K562 (cell line): ENCODE measurements around the gene RNF141. TPM values are rescaled to one million over a fixed set of nuclear protein-coding genes. Genes with fewer than 3 reads are reported as not detected.

Experiments used
- ATAC-seq: fragments of 200-7000 bp; cut with Tn5 transposase; 3 replicates; pipeline ENCODE4 v1.9.1; 2020; ENCODE audit warnings: moderate library complexity
- BruUV-seq: library from RNA; stranded (reverse); fragments of 400-500 nt; replicated peaks from 2 replicates; lab custom pipeline; 2021; lab: Mats Ljungman, UMichigan
- CTCF ChIA-PET: fragments of 300-600 bp; formaldehyde crosslinking; extraction: SDS; loops from one replicate; lab custom pipeline; 2021; ENCODE audit warnings: low intra/inter-chr PET ratio; lab: Yijun Ruan, JAX
- POLR2A ChIA-PET: fragments of 300-600, 350-650 bp; sonication (Branson Sonifier 250); formaldehyde crosslinking; extraction: SDS; loops from one replicate; lab custom pipeline; 2021; ENCODE audit warnings: antibody characterized with exemption, inconsistent platforms; lab: Yijun Ruan, JAX
- DNase-seq, 4 experiments: peaks; one replicate each; pipeline versions ENCODE4 v3.0.0 to v3.0.0-alpha.2; 2011 to 2018; ENCODE audit warnings: low spot score in 3 of 4, mixed read lengths in 3 of 4; ENCODE audit errors: extremely low read depth in 1 of 4
- FAIRE-seq: peaks from 2 replicates; lab custom pipeline; 2011; peaks lifted over from hg19 to GRCh38; lab: Jason Lieb, UNC
- H2AFZ ChIP-seq: 2 replicates; pipeline ENCODE4 v1.6.0; 2011; ENCODE audit warnings: low read depth, low read length, control low read depth, inconsistent platforms
- H3K27ac ChIP-seq: fragments of 200-600 bp; 3 replicates; pipeline ENCODE4 v1.8.0; 2011; ENCODE audit warnings: low read depth, mild to moderate bottlenecking, control low read depth, inconsistent platforms, low read length, moderate library complexity, mixed read lengths; ENCODE audit errors: extremely low read depth
- H3K27me3 ChIP-seq, 2 experiments: fragments of 300-600 bp in 1 of 2; 2 replicates in 1 of 2; 3 replicates in 1 of 2; pipeline versions ENCODE4 v1.6.0 to v1.8.0; 2011; ENCODE audit warnings: inconsistent platforms in 2 of 2, low read length in 2 of 2, mild to moderate bottlenecking in 1 of 2, mixed read lengths in 1 of 2, moderate library complexity in 1 of 2; ENCODE audit not compliant: control insufficient read depth in 2 of 2, insufficient read depth in 2 of 2
- H3K36me3 ChIP-seq: fragments of 300-600 bp; 3 replicates; pipeline ENCODE4 v1.8.0; 2011; ENCODE audit warnings: mild to moderate bottlenecking, low read length, inconsistent platforms; ENCODE audit not compliant: control insufficient read depth, insufficient read depth
- H3K4me1 ChIP-seq, 2 experiments: fragments of 200-600 bp in 1 of 2; replicated peaks in 1 of 2; 2 replicates in 1 of 2; 3 replicates in 1 of 2; pipeline versions ENCODE4 v1.5.1 to v1.8.0; 2011; ENCODE audit warnings: inconsistent platforms in 2 of 2, low read length in 2 of 2, mild to moderate bottlenecking in 1 of 2, mixed read lengths in 1 of 2, moderate library complexity in 1 of 2; ENCODE audit not compliant: control insufficient read depth in 2 of 2, insufficient read depth in 2 of 2
- H3K4me2 ChIP-seq: 2 replicates; pipeline ENCODE4 v1.6.1; 2011; ENCODE audit warnings: low read length, control low read depth, inconsistent platforms, mixed read lengths; ENCODE audit not compliant: insufficient read depth
- H3K4me3 ChIP-seq: fragments of 200-600 bp; sonication (generic), shearing (Covaris generic); 2 replicates; pipeline ENCODE4 v1.5.1; 2016; ENCODE audit warnings: control low read depth, inconsistent platforms
- H3K79me2 ChIP-seq: fragments of 200-600 bp; 3 replicates; pipeline ENCODE4 v1.8.0; 2011; ENCODE audit warnings: low read length, inconsistent platforms; ENCODE audit not compliant: control insufficient read depth, insufficient read depth
- H3K9ac ChIP-seq, 2 experiments: 2 replicates each; pipeline versions ENCODE4 v1.6.0 to v1.6.1; 2011; ENCODE audit warnings: low read depth in 2 of 2, low read length in 2 of 2, control low read depth in 1 of 2, inconsistent platforms in 1 of 2, mild to moderate bottlenecking in 1 of 2, mixed read lengths in 1 of 2; ENCODE audit not compliant: insufficient read depth in 1 of 2
- H3K9me1 ChIP-seq: one replicate; pipeline ENCODE4 v1.6.0; 2011; ENCODE audit warnings: inconsistent platforms, mild to moderate bottlenecking, low read length, moderate library complexity; ENCODE audit not compliant: control insufficient read depth, insufficient read depth
- H3K9me3 ChIP-seq: replicated peaks from 2 replicates; pipeline ENCODE4 v1.5.1; 2011; ENCODE audit warnings: low read depth, low read length, inconsistent platforms; ENCODE audit not compliant: control insufficient read depth, insufficient read depth
- H4K20me1 ChIP-seq: replicated peaks from 2 replicates; pipeline ENCODE4 v1.6.1; 2011; ENCODE audit warnings: low read length, inconsistent platforms, mixed read lengths; ENCODE audit not compliant: control insufficient read depth, insufficient read depth
- ARHGAP35 ChIP-seq: fragments of 450-650 bp; IDR thresholded peaks from 2 replicates; pipeline ENCODE4 v1.6.1; 2018; ENCODE audit not compliant: partially characterized antibody
- ASH1L ChIP-seq: fragments of 450-650 bp; IDR thresholded peaks from 2 replicates; pipeline ENCODE4 v1.6.1; 2018; ENCODE audit warnings: borderline replicate concordance, mild to moderate bottlenecking, low read depth; ENCODE audit not compliant: partially characterized antibody
- ATF7 ChIP-seq: fragments of 450-650 bp; IDR thresholded peaks from 2 replicates; pipeline ENCODE4 v1.7.1; 2014; ENCODE audit warnings: mild to moderate bottlenecking, moderate library complexity
- CBX1 ChIP-seq: sonication (generic); IDR thresholded peaks from 2 replicates; pipeline ENCODE4 v1.6.1; 2016; ENCODE audit warnings: antibody characterized with exemption, low read depth, mild to moderate bottlenecking
- CTBP1 ChIP-seq: fragments of 450-650 bp; IDR thresholded peaks from 2 replicates; pipeline ENCODE4 v1.6.1; 2016; ENCODE audit warnings: borderline replicate concordance
- ESRRA ChIP-seq: fragments of 450-650 bp; IDR thresholded peaks from 2 replicates; pipeline ENCODE4 v1.6.1; 2014; ENCODE audit warnings: low read depth, mild to moderate bottlenecking, moderate library complexity, borderline replicate concordance
- L3MBTL2 ChIP-seq: fragments of 450-650 bp; IDR thresholded peaks from 2 replicates; pipeline ENCODE4 v1.6.1; 2016; ENCODE audit warnings: mild to moderate bottlenecking, moderate library complexity
- MAFG ChIP-seq: fragments of 450-650 bp; conservative IDR thresholded peaks from 2 replicates; pipeline ENCODE4 v1.6.1; 2016; ENCODE audit warnings: missing genetic modification characterization, missing compliant biosample characterization
- MEIS2 ChIP-seq: fragments of 450-650 bp; IDR thresholded peaks from 2 replicates; pipeline ENCODE4 v1.6.1; 2014; ENCODE audit warnings: mild to moderate bottlenecking; ENCODE audit not compliant: partially characterized antibody
- MXI1 ChIP-seq: IDR thresholded peaks from 2 replicates; pipeline ENCODE4 v1.6.1; 2011; ENCODE audit warnings: low read depth, mild to moderate bottlenecking, improper control_type of control experiment, low read length
- NFE2 ChIP-seq: IDR thresholded peaks from 2 replicates; pipeline ENCODE4 v1.6.1; 2014; ENCODE audit warnings: antibody characterized with exemption, low read depth
- SMARCA4 ChIP-seq: fragments of 450-650 bp; IDR thresholded peaks from 2 replicates; pipeline ENCODE4 v1.6.1; 2016
- ZNF239 ChIP-seq: fragments of 250-450 bp; sonication (Bioruptor Pico); IDR thresholded peaks from 2 replicates; pipeline ENCODE4 v1.4.0; 2020; ENCODE audit warnings: mild to moderate bottlenecking
- ZNF3 ChIP-seq: fragments of 250-450 bp; sonication (Bioruptor Pico); IDR thresholded peaks from 2 replicates; pipeline ENCODE4 v1.5.0; 2021; ENCODE audit warnings: mild to moderate bottlenecking, moderate library complexity
- ZNF316 ChIP-seq: fragments of 450-650 bp; IDR thresholded peaks from 2 replicates; pipeline ENCODE4 v1.6.1; 2016
- WGBS: fragments of 100-300 bp; shearing (Covaris generic); methylation state at CpG from one replicate; pipeline ENCODE4 v1.1.6; 2016; ENCODE audit warnings: low coverage, mixed read lengths; ENCODE audit not compliant: insufficient coverage; ENCODE audit errors: missing lambda C conversion rate; 5-methylcytosine and 5-hydroxymethylcytosine counted together
- in situ Hi-C: fragments of 300-500 bp; cut with MboI; formaldehyde crosslinking; loops from 4 replicates; pipeline ENCODE4 v1.15.0; 2018; ENCODE audit warnings: inconsistent platforms, mixed read lengths
- intact Hi-C: fragments of 100-400 bp; cut with micrococcal nuclease; formaldehyde crosslinking; loops from 2 replicates; pipeline ENCODE4 v1.14.2; 2022
- polyA plus RNA-seq, 8 experiments: library from polyadenylated mRNA; depleted of rRNA in 4 of 8; stranded (reverse) in 5 of 8; unstranded in 3 of 8; fragments of >200 nt; fragmentation: Nextera tagmentation in 2 of 8; fragmentation: Illumina TruSeq in 1 of 8; extraction: Ambion mirVana in 2 of 8; extraction: Trizol in 1 of 8; gene quantifications; 2 replicates each; pipeline versions ENCODE4 v1.2.1 to v1.2.3, GENCODE V29; 2011 to 2014; ENCODE audit warnings: inconsistent platforms in 1 of 8, missing spikeins in 1 of 8
- total RNA-seq, 7 experiments: library from RNA; depleted of rRNA in 6 of 7; stranded (reverse); fragments of >200 nt in 6 of 7; fragmentation: Illumina TruSeq in 2 of 7; extraction: Trizol in 2 of 7; gene quantifications; 2 replicates each; pipeline versions ENCODE4 v1.2.1 to v1.2.3, GENCODE V29; 2011 to 2021; ENCODE audit warnings: low replicate concordance in 1 of 7
- TF ChIP-seq, protein P1 (sequence below): fragments of 450-650 bp; IDR thresholded peaks from one replicate; pipeline ENCODE4 v1.6.1; 2018; ENCODE audit warnings: mild to moderate bottlenecking, moderate library complexity; ENCODE audit not compliant: partially characterized antibody
- TF ChIP-seq, protein P2 (sequence below): fragments of 450-650 bp; formaldehyde crosslinking; IDR thresholded peaks from 2 replicates; pipeline ENCODE4 v1.4.0; 2020; ENCODE audit warnings: mild to moderate bottlenecking, moderate library complexity
- TF ChIP-seq, protein P3 (sequence below), 3 experiments: fragments of 200-800 bp in 1 of 3; fragments of 250-450 bp in 1 of 3; fragments of 450-650 bp in 1 of 3; sonication (Bioruptor Pico) in 1 of 3; sonication (Bioruptor generic) in 1 of 3; formaldehyde crosslinking in 1 of 3; IDR thresholded peaks; 2 replicates each; pipeline versions ENCODE4 v1.6.1 to v1.8.0; 2016 to 2022; ENCODE audit warnings: mild to moderate bottlenecking in 2 of 3, missing genetic modification characterization in 2 of 3, missing compliant biosample characterization in 1 of 3, moderate library complexity in 1 of 3

RNF141 gene
- total and polyA plus RNA-seq, 9 of the 15 experiments (the other 6 are each of a cell fraction or from before 2014, with no cell fraction given) = 9.7 to 51.9 (median 18.9) TPM

DNA sequence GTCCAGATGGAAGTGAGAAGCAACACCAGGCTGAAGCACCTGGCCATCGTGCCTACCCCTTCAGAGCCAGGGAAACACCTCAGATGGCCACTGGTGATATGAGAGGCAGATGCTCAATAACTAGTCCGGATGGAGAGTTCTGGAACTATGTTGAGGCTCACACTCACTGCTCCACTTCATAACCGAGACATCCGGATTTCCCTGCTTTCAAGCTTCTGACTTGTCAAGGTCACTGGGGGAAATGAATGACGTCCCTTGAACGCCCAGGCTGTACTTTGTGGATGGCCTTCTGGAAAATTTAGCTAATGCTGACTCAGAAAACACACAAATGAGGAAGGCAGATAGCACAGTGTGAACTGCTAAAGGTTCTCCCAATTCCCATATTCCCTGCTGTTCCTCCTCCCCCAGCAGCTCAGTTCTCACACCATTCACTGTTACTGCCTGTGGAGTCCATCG, 27.5 kb upstream of the RNF141 start, which contains the start of gene LYVE1:
Gene LYVE1 (minus strand): TSS at position 180 of the 456 bp plus-strand sequence. CDS start 133 bp downstream, at position 47.
- ChIA-PET POLR2A (interaction anchor here (0.5 to 1.7 kb wide), 4 partner anchors 9 to 1599 kb away, joined by 3 to 6 read pairs (median 6); no protein-coding TSS in a partner anchor), CTCF (no interaction called here)
- H3K4me1 ChIP-seq = peaks cover 0 to 6% of the 10 kb centered on the region in 2 experiments; a peak in 2 of 5 replicates
- H3K4me2 ChIP-seq = no peak within 1 kb of the TSS
- BruUV-seq = no TSS peak
- DNase-seq (peak in 1 of 4 experiments; percentile 12), ATAC-seq (no peak; the same call in 2 of the 3 replicates), FAIRE-seq (no peak)
- no peak within 1 kb of the TSS; a peak in 1 of 4 replicates for H3K9ac ChIP-seq
- peak within 1 kb of the TSS; percentile 51 for H2AFZ ChIP-seq
- intact Hi-C loops (no loop called here), in situ Hi-C loops (no loop called here)
- no peaks in the 10 kb centered on the region for H4K20me1 ChIP-seq
- no peaks in the 10 kb centered on the region for H3K9me1 ChIP-seq
- H3K27me3 ChIP-seq = no peaks in the 10 kb centered on the region
- H3K79me2 ChIP-seq = no peaks in the 10 kb centered on the region
- H3K27ac ChIP-seq = no peak within 1 kb of the TSS; the same call in 2 of the 3 replicates
- 15% methylated on average over 7 of the region's 7 CpGs for WGBS
- H3K9me3 ChIP-seq = no peaks in the 10 kb centered on the region
- no peaks in the 10 kb centered on the region for H3K36me3 ChIP-seq
- H3K4me3 ChIP-seq = no peak within 1 kb of the TSS
- TF ChIP-seq CBX1 (no peak), MXI1 (no peak), ARHGAP35 (no peak), MAFG (tag) (0 out of 2 replicates have a peak, but pooled peaks have one; percentile 11), ASH1L (no peak), ZNF316 (peak; percentile 78), SMARCA4 (peak; percentile 41; the same call in 1 of the 2 replicates), ZNF239 (no peak), ESRRA (peak; percentile 85), NFE2 (0 out of 2 replicates have a peak, but pooled peaks have one; percentile 9), MEIS2 (peak; percentile 46), L3MBTL2 (0 out of 2 replicates have a peak, but pooled peaks have one; percentile 23), CTBP1 (peak; percentile 44; the same call in 1 of the 2 replicates), ATF7 (peak; percentile 30; the same call in 1 of the 2 replicates), ZNF3 (no peak)
- TF ChIP-seq, protein P1, sequence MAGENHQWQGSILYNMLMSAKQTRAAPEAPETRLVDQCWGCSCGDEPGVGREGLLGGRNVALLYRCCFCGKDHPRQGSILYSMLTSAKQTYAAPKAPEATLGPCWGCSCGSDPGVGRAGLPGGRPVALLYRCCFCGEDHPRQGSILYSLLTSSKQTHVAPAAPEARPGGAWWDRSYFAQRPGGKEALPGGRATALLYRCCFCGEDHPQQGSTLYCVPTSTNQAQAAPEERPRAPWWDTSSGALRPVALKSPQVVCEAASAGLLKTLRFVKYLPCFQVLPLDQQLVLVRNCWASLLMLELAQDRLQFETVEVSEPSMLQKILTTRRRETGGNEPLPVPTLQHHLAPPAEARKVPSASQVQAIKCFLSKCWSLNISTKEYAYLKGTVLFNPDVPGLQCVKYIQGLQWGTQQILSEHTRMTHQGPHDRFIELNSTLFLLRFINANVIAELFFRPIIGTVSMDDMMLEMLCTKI = no peak
- TF ChIP-seq, protein P2, sequence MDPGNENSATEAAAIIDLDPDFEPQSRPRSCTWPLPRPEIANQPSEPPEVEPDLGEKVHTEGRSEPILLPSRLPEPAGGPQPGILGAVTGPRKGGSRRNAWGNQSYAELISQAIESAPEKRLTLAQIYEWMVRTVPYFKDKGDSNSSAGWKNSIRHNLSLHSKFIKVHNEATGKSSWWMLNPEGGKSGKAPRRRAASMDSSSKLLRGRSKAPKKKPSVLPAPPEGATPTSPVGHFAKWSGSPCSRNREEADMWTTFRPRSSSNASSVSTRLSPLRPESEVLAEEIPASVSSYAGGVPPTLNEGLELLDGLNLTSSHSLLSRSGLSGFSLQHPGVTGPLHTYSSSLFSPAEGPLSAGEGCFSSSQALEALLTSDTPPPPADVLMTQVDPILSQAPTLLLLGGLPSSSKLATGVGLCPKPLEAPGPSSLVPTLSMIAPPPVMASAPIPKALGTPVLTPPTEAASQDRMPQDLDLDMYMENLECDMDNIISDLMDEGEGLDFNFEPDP (CRISPR knock-in tag) = no peak
- TF ChIP-seq, protein P3, sequence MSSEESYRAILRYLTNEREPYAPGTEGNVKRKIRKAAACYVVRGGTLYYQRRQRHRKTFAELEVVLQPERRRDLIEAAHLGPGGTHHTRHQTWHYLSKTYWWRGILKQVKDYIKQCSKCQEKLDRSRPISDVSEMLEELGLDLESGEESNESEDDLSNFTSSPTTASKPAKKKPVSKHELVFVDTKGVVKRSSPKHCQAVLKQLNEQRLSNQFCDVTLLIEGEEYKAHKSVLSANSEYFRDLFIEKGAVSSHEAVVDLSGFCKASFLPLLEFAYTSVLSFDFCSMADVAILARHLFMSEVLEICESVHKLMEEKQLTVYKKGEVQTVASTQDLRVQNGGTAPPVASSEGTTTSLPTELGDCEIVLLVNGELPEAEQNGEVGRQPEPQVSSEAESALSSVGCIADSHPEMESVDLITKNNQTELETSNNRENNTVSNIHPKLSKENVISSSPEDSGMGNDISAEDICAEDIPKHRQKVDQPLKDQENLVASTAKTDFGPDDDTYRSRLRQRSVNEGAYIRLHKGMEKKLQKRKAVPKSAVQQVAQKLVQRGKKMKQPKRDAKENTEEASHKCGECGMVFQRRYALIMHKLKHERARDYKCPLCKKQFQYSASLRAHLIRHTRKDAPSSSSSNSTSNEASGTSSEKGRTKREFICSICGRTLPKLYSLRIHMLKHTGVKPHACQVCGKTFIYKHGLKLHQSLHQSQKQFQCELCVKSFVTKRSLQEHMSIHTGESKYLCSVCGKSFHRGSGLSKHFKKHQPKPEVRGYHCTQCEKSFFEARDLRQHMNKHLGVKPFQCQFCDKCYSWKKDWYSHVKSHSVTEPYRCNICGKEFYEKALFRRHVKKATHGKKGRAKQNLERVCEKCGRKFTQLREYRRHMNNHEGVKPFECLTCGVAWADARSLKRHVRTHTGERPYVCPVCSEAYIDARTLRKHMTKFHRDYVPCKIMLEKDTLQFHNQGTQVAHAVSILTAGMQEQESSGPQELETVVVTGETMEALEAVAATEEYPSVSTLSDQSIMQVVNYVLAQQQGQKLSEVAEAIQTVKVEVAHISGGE (CRISPR knock-in tag; IDR thresholded peaks at IDR 0.05) = no peak
